DMS153 (cell line): ENCODE measurements around the gene TMEM132E.

Experiments
- DNase-seq: peaks from one replicate; lab custom pipeline; 2025; lab: John Stamatoyannopoulos, UW

The TMEM132E gene

DNA sequence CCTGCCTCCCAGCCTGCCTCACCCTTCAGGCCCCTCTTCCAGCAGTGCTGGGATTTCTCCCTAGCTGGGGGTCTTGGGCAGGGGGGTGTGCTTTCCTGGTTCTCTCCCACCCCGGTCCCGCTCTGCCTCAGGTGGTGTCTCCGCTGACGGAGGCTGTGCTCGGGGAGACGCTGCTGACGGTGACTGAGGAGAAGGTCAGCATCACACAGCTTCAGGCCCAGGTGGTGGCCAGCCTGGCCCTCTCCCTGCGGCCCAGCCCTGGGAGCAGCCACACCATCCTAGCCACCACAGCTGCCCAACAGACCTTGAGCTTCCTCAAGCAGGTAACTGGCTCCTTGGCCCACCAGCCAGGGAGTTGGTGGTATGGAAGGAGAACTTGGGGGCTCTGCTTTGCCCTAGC is 56.5 kb downstream of the TMEM132E start:
- no peak for DNase-seq

DNA sequence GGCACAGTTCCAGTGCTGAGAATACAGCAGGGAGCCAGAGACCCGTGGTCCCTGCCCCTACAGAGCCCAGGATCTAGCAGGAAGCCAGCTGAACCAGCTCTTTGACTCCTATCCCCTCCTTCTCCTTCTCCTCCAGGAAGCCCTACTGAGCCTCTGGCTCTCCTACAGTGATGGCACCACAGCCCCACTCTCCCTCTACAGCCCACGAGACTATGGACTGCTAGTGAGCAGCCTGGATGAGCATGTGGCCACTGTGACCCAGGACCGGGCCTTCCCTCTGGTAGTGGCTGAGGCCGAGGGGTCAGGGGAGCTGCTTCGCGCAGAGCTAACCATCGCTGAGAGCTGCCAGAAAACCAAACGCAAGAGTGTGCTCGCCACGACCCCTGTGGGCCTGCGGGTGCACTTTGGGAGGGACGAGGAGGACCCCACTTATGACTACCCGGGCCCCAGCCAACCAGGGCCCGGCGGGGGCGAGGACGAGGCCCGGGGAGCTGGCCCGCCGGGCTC is 57.7 kb downstream of the TMEM132E start:
- DNase-seq = no peak

DNA sequence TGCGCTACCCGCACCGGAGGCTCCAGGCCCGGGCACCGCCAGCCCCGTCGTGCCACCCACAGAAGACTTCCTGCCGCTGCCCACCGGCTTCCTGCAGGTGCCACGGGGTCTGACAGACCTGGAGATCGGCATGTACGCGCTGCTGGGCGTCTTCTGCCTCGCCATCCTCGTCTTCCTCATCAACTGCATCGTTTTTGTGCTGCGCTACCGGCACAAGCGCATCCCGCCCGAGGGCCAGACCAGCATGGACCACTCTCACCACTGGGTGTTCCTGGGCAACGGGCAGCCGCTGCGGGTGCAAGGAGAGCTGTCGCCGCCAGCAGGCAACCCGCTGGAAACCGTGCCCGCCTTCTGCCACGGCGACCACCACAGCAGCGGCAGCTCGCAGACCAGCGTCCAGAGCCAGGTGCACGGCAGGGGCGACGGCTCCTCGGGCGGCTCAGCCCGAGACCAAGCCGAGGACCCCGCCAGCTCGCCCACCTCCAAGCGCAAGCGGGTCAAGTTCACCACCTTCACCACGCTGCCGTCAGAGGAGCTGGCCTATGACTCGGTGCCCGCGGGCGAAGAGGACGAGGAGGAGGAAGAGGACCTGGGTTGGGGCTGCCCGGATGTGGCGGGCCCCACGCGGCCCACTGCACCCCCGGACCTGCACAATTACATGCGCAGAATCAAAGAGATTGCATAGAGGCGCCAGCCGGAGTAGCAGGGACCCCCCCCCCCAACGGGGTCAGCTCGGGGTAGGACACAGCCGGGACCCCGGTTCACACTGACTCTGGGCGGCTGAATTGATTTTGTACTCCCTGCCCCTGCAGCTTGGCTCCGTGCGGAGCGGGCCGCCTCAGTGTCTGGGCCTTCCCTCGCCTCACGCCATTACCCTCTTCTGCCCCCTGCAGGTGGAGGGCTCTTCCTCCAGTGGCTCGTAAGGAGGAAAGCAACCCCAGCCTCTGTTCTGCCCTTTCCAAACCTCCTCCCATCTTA is 58.5 kb downstream of the TMEM132E start:
- DNase-seq = no peak

DNA sequence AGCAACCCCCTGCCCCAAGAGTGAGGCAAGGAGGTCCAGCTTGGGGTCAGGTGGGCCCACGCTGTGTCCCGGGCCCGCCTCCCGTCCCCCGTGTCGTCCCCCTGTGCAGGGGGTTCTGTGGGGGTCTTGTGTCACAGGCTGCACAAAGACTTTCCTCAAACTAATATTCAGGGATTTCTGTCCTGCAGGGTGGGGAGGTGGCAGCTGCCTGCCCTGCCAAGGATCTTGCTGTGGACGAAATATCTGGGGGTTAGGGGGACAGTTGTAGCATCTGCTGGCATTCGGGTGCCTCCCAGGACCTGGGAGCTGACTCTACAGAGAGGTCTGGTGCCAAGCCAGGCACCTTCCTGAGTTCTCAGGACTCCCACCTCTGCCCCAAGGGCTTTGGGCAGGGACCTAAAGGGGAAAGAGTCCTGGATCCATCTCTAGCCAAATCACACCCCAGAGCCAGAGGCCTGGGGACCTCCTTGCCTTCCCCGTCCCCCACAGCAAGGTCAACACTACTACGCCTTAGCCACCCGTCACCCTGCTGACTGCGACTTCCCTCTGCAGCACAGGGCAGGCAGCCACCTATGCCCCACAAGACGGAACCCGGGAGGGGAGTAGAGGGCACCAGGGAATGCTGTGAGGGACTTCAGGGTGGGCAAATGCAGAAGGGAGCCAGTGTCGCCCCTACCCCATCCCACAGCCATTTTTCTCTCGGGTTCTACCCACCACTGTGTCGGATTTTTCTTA is 59.3 kb downstream of the TMEM132E start:
- DNase-seq = no peak

DNA sequence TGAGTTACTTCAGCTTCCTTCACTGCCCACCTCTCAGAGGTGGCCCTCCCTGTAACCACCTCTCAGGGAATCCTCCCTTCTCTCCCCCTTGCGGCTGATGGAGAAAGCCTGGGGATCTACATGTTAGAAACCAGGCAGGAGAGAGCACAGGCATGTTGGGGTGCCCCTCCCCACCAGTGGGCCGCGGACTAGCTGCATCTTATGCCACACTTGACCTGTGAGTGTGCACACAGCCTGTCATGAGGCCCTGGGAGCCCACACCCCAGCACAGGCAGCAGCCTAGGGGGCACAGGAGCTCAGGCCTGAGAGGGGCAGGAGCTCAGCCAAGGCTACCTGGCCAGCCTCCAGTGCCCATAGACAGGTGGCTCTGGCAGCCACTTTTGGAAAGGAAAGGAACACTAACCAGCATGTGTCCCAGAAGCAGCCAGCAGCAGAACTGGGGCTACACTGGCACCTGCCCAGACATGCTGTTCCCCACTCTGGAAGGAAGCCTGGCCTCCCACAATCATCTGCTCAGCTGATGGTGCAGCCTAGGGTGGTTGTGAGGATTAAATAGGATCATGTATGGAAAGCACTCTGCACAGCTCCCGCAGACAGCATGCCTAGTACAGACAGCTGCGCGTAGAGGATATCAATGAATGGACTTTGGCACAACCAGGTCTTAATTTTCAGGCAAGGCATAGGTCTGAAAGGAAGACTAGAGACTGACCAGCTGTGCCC is 60.5 kb downstream of the TMEM132E start:
- DNase-seq = no peak

DNA sequence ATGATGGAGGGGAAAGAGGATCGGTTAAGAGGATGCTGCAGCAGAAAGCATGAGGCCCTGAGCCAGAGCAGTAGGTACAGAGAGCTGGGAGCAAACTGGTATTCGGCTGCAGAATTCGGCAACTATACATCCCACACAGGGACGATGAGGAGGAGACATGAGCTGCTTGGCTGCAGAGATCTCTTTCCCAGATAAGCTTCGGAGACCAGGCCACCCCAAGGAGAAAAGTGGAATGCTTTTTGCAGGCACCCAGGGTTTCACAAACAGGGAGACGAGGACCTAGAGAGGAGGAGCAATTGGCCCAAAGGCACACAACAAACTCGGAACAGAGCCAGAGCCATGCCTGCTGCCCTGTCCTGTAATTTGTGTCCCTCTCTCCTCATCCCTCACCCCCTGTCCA is 62.0 kb downstream of the TMEM132E start:
- DNase-seq = no peak

DNA sequence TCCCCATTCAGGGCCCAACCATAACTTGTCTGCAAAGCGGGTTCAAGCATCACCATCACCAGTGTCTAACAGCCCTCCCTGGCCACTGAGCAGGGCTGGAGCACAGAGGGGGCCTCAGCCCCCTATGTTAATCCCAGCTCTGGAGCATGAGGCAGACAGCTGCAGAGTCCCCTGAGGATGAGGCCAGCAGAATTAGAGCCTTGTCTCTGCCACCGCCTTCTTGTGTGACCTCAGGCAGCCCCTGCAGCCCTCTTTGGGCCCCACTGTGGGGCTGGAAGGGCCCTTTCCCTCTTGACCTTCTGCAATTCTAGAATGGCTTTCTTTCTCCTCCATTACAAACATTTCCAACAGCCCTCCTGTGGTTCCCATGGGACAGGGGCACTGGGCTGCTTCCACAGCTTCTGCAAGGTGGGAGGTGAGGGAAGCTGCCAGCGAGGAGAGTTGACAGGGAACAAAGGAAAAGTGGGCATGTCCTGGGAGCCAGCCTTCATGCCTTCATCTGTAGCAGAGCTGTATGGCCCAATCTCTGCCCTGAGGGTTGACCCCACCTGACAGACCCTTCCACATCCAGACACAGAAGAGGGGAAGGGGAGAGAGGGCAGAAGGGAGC is 65.7 kb downstream of the TMEM132E start:
- no peak for DNase-seq

DNA sequence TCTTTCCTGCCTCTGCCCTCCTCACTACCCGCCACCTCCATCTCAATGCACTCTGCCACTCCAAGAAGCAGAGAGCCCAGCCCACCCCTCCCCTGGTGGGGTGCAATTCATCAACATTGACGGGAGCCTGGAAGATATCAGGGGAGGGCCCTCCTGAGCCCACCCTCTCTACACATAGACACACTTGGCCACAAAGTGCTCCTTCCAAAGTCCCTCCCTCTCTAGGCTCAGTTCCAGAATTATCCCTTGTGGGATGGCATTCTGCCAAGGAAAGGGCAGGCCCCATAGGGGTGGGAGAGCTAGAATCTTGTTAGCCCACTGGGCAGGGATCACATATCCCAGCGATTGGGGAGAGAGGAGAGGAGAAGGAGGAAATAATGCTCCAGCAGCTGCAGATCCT is 66.2 kb downstream of the TMEM132E start:
- peak; percentile 76 for DNase-seq

DNA sequence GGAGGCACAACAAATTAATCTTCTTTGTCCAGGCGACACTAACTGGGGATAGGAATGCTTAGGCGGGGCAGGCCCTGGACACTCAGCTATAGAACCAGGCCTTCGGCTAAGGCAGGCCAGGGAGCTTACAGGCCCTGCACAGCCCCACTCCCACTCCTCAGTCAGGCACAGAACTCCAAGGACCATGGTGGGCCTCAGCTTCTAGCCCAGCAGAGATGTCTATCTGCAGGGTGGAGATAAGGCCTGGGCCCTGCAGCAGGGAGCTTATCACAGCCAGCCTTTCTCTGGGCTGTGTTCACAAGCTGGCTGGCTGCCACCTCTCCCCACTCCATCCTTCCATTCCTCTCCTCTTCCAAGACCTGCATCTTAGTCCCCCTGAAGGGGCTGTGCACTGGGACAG is 68.1 kb downstream of the TMEM132E start:
- no peak for DNase-seq

DNA sequence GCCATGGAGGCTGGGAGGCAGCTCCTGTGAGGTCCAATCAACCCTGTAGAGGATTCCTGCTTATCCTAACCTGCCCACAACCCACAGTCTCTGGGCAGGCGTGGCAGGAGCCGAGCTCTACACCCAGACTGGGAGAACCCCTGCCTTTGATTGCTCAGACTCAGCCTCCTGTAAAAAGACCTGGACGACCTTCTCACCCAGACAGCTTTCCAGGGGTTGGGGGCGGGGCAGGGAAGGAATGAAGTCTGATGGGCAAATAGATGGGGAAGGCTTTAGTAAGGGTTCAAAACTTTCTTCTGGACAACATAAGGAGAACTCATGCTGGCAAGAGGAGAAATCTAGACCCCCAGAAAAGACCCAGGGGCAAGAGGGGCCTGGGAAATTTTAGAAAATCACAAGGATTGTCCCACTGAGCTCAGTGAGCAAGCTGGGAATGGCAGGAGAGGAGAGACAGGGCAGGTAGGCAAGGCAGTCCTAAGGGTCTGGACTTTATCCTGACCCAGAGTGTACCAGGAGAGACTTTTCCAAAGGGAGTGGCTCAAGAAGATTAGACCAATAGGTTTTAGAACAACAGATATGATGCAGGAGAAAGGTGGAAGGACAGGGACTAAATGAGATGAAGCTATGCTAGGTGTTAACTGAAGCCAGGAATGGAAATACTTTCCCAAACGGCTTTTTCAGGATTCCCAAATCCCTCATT is 70.8 kb downstream of the TMEM132E start:
- DNase-seq = no peak

DNA sequence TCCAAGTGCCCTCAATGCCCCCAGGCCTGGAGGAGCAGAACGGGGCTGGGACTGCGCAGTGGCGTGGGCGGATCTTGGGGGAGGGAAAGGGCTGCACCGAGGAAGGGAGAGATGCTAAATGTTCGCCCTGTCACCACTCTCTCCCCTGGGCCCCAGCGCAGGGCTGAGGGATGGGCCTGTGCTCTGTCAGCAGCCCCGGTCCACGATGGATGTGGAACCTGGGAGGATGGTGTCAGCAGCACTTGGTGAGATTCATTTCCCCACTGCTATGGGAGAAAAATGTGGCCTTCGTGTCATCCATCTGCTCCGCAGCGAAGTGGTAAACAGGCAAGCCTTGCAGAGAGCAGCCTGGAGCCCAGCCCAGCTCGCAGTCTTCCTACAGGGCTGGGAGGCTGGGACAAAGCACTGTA is 72.0 kb downstream of the TMEM132E start:
- DNase-seq = no peak

DNA sequence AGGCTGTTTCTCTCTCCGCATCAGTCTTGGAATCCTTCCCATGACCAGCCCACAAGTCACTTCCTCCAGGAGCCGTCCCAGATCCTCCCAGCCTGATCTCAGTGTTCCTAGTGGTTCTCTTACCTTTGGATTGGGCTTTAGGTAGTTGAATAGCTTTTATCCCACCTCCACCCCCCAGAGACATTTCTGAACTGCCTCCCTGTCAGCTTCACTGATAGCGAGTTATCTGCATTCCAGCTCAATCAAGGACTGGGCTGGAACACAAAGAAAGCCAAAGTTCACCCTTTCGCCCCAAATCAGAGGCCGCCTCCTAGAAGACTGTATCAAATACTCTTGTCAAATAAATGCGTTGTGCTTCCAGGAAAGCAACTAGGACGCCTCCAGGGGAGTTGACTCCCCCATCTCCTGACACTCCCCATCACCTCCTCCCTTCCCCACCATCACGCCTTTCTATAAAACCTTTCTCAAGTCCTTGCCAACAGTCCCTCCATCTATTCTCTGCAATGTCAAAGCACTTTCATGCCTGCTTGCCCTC is 72.7 kb downstream of the TMEM132E start:
- no peak for DNase-seq

DNA sequence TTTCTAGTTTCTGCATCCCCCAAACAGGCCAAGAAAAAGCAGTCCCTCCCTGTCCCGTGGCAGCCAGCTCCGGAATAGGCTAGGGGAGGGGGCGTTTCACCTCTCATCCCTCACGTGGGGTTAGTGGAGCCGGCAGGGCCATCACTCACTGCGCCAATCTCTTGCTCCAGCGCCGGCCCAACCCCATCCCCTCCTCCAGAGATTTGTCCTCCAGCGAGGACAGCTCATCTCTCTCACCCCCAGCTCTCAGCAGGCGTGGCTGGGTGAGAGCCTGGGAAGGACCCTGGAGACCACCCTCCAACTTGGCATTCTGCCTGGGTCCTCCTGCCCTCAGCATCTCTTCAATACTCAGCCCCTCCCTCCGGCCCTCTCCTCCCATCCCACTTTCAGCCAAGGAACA is 74.1 kb downstream of the TMEM132E start:
- DNase-seq = no peak

DNA sequence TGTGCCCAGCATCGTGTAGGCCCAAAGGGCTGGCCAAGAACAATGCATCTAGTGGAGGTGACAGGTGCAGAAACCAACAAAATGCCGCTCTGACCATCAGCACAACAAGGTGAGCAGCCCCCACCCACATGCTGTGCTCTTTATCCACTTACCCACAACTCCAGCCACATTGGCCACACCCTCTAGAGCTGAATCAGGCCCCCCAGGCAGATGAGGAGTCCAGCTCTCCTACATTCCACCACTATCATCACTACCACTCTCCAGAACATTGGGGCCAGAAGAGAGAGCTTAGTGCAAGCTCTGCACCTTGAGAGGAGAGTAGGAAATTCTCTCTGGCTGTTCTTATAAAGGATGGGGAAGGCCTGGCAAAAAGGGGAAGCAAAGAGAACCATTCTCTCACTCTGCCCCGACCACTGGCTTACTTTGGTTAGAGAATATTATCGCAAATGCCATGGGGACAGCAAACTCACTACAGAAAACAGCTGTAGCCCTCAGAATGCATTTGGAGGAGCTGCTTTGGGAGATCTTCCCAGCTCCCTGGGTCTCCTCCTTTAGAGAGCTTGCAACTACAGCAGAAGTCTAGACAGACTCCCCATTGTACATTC is 75.0 kb downstream of the TMEM132E start:
- DNase-seq = no peak

DNA sequence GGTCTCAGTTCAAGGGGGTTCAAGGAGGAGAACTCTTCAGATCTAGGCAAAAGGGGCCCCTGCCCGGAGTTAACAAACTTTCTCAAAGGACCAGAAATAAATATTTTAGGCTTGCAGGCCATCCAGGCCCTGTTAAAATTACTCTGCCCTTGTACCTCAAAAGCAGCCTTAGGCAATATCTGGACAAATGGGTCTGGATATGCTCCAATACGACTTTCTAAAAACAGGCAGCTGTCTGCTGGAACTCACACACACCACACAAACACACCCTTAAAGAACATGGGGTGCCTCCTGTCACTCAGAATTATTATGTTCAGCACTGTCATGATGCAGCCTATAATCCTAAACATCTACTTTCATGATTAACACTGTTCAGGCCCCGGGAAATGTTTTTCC is 75.5 kb downstream of the TMEM132E start:
- no peak for DNase-seq

DNA sequence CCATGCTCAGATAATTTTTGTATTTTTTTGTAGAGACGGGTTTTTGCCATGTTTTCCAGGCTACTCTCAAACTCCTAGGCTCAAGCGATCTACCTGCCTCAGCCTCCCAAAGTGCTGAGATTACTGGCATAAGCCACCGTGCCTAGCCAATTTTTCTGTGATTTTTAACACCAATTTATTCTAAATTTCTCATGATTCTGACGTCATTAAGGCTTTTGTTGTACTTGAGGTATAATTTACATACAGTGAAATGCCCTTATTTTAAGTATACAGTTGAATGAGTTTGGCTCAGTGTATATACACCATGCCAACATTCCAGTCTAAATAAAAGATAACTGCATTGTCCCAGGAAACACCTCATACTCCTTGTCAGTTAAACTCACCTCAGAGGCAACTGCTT is 77.4 kb downstream of the TMEM132E start:
- no peak for DNase-seq

DNA sequence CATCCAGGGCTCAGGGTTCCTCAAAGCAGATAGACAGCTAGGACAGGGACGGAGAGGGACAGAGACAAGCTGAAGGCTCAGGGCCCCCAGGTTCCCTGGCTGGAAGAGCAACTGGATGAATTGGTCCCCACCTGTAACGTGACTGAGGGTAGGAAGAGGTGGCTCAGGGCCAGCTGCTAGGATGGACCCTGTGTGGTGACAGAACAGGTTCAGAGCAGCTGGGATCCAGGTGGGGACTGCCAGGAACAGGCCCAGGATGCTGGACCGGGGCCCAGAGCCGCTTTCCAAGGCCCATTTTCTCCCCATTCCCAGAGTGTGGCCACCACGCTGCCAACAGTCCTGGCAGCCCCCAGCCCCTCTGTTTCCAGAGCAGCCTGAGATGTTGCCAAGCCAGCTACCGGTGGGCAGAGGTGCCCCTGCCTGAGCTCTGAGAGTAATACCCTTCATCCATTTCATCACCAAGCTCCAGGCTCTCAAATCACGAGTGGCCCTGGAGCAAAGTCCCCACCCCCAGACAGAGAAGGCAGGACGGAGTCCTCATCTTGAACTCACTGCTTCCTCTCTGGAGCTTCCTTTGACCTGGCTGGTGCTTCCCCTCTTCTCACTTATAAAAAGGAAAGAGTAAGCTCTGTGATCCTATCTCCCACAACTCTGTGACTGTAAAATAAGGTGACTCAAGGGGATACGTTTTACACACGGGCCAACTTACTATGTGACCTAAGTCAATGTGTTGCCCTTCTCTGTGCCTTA is 79.6 kb downstream of the TMEM132E start:
- no peak for DNase-seq

DNA sequence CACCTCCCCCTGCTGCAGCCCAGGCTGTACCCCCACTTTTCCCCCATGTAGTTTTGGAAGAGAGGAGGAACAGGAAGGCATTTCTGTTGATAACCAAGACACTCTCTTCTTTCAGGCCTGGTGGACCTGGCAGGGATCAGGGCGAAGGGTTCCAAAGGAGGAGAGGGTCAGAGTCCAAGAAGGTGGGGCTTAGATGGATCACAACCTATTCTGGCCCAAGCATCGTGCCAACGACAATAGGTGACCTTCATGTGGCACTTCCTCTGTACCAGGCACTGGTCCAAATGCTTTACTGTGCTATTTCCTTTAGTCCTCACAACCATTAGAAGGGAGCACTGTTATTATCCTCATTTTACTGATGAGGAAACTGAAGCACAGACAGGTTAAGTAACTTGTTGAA is 84.3 kb downstream of the TMEM132E start:
- no peak for DNase-seq

DNA sequence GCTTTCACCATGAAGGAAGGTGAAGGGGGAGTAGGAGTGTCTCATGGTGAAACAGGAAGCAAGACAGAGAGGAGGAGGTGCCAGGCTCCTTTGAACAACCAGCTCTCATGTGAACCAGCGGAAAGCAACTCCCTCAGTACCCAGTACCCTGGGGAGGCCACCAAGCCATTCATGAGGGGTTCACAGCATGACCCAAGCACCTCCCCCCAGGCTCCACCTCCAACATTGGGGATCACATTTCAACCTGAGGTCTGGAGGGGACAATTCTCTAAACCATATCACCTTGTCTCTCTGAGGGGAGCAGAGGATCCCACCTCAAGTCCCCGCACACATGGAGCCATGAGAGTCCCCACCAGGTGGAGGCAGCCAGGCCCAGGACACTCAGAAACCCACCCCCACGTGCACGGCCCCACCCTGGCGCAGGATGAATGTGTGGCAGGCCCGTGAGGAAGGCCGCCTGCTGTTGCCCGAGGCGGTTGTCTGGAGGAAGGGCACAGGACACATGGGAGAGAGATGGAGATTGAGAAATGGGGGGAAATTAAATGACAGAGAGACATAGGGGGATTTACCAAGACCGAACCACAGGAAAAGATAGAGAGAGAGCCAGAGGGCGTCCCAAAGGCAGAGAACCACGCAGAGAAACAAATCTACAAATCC is 85.9 kb downstream of the TMEM132E start:
- DNase-seq = no peak
